Activated naive CD4-positive, alpha-beta T cell treated with Interleukin-2 at 50 U/mL for 16 hours (primary cell): Measurements from ENCODE around the gene SLC44A1.

Source experiments
- DNase-seq: peaks from one replicate; pipeline ENCODE4 v3.0.0-alpha.2; 2020

SLC44A1 gene

GRCh38 chr9:105344283-105344682 is 99.8 kb downstream of the SLC44A1 start:
- no peak for DNase-seq

GRCh38 chr9:105345626-105346025 is 101.2 kb downstream of the SLC44A1 start:
- DNase-seq, result no peak

GRCh38 chr9:105346273-105346672 is 101.8 kb downstream of the SLC44A1 start:
- DNase-seq, result no peak

GRCh38 chr9:105354448-105354847 is 110.0 kb downstream of the SLC44A1 start:
- no peak for DNase-seq

- no peak for DNase-seq
These were observed 111.3 kb downstream of the SLC44A1 start for GRCh38 chr9:105355781-105356180.

GRCh38 chr9:105357937-105358336 is 113.5 kb downstream of the SLC44A1 start:
- DNase-seq, result no peak

- DNase-seq, result peak; percentile 33
These were observed 115.4 kb downstream of the SLC44A1 start for GRCh38 chr9:105359892-105360291.

GRCh38 chr9:105360344-105360743 is 115.9 kb downstream of the SLC44A1 start:
- no peak for DNase-seq

- no peak for DNase-seq
These were observed 117.4 kb downstream of the SLC44A1 start for GRCh38 chr9:105361873-105362272.

- no peak for DNase-seq
These were observed 118.0 kb downstream of the SLC44A1 start for GRCh38 chr9:105362470-105362869.

GRCh38 chr9:105363837-105364236 is 119.4 kb downstream of the SLC44A1 start:
- DNase-seq, result no peak

- no peak for DNase-seq
These were observed 125.5 kb downstream of the SLC44A1 start for GRCh38 chr9:105369911-105370310.

- DNase-seq, result no peak
These were observed 129.3 kb downstream of the SLC44A1 start for GRCh38 chr9:105373723-105374122.

- DNase-seq, result no peak
These were observed 130.9 kb downstream of the SLC44A1 start for GRCh38 chr9:105375323-105375722.

GRCh38 chr9:105376893-105377292 is 132.4 kb downstream of the SLC44A1 start:
- DNase-seq, result no peak

- peak; percentile 11 for DNase-seq
These were observed 141.0 kb downstream of the SLC44A1 start for GRCh38 chr9:105385381-105385985.

- DNase-seq, result no peak
These were observed 145.3 kb downstream of the SLC44A1 start for GRCh38 chr9:105389796-105390195.

GRCh38 chr9:105390871-105391270 is 146.4 kb downstream of the SLC44A1 start:
- DNase-seq, result no peak

- DNase-seq, result no peak
These were observed 146.8 kb downstream of the SLC44A1 start for GRCh38 chr9:105391288-105391687.

- no peak for DNase-seq
These were observed 148.1 kb downstream of the SLC44A1 start for GRCh38 chr9:105392531-105392930.

- no peak for DNase-seq
These were observed 149.3 kb downstream of the SLC44A1 start for GRCh38 chr9:105393576-105394344.

GRCh38 chr9:105396441-105396840 is 152.0 kb downstream of the SLC44A1 start:
- no peak for DNase-seq

- no peak for DNase-seq
These were observed 152.4 kb downstream of the SLC44A1 start for GRCh38 chr9:105396901-105397300.

GRCh38 chr9:105399117-105399516 is 154.7 kb downstream of the SLC44A1 start:
- no peak for DNase-seq

- no peak for DNase-seq
These were observed 157.2 kb downstream of the SLC44A1 start for GRCh38 chr9:105401651-105402050.
